GM19372 (cell line): ENCODE data around the gene SHISA5.
"Not testable (repeated sequence)": the region's sequence is repeated elsewhere in the genome, so short reads cannot be mapped to it uniquely, and the experiment has no call there.

Experiments used
- ATAC-seq: cut with Tn5 transposase; IDR thresholded peaks from one replicate; pipeline ENCODE4 v1.9.1; 2021; ENCODE audit warnings: mild to moderate bottlenecking, low read depth, moderate library complexity; ENCODE audit not compliant: unreplicated experiment

Gene SHISA5

GRCh38 chr3:48478626-48479555, 25.1 kb downstream of the SHISA5 start:
- no peak for ATAC-seq

DNA sequence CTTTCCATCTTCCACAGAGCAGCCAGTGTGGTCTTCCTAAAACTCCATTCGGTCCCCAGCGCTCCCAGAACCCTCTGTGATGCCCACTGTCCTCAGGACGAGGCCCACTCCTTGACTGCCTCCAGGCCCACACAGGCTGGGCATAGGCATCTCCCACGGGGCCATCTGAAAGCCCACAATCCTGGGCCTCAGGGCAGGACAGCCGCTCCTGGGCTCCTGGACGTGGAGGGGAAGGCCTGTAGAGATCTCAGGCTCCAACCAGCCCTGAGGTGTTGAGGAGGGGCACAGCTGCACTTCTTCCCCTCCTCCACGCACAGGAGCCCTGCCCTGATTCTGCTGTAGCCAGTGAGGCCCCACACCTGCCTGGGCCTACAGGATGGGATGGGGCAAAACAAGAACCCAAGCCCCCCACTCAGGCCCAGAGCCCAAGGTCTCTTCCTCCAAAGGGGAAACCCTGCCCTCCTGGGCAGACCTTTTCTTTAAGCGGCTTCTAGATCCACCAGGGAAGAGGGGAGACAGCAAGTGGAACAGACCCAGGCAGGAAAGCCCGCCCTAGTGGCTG, 25.9 kb downstream of the SHISA5 start:
- no peak for ATAC-seq

- no peak for ATAC-seq
Measured at GRCh38 chr3:48476426-48477053, 27.4 kb downstream of the SHISA5 start.

DNA sequence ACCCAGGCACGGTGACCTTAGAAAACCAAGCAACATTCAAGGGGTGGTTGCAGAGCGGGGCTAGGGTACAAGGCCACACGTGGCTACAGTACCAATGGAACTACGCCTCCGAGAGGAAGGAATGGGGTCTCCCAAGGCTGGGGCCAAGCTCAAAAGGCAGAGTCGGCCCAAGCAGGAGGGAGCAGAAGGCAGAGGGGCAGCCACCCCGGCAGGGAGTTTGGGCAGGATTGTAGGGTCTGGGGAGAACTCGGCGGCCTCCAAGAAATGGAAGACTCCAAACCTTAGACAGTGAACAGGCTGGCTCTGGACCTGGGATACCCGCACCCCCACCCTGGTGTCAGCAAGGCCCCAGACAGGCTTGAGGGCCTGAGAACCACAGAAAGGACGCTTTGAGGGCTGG, 28.8 kb downstream of the SHISA5 start:
- ATAC-seq: no peak

- no peak for ATAC-seq
Measured at GRCh38 chr3:48474619-48475018, 29.4 kb downstream of the SHISA5 start.

DNA sequence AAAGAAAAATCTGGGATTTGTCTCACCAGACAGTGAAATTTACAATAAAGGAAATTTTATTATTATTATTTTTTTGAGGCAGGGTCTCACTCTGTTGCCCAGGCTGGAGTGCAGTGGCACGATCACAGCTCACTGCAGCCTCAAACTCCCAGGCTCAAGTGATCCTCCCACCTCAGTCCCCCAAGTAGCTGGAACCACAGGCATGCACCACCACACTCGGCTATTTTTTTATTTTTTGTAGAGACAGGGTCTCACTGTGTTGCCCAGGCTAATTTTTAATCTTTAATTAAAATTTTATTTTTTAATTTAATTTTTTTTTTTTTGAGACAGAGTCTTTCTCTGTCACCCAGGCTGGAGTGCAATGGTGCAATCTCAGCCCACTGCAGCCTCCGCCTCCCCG, 29.9 kb downstream of the SHISA5 start:
- ATAC-seq: not testable (repeated sequence)

- no peak for ATAC-seq
Measured at GRCh38 chr3:48473617-48473952, 30.4 kb downstream of the SHISA5 start.

GRCh38 chr3:48472923-48473616, 30.9 kb downstream of the SHISA5 start:
- ATAC-seq: peak; percentile 82

DNA sequence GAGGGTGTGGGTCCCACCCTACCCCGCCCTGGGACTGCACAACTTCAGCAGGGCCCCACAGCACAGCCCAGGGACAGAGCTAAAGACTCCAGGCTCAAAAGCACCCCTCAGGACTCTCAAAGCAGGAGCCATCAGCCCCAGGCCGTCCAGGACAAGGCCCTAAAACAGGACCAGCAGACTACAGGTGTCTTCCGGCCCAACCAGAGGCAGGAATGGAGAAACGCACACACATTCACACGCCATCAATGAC, 31.4 kb downstream of the SHISA5 start:
- peak; percentile 23 for ATAC-seq

DNA sequence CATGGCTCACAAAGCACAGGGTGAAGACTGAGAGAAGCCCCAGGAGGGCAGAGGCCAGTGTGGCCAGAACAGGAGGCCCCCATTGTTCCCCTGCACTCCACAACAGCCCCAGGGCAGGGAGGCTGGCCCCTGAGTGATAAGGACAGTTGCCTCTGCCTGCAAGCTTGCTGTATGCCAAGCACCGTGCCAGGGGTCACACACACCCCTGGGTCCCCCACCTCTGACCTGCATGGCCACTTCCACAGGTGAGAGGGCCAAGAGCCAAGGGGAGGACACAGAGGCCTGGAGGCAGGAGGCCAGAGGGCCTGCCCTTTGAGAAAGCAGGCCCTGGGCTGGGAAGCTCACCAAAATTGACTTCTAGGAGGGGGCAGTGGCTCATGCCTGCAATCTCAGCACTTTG, 33.7 kb downstream of the SHISA5 start:
- ATAC-seq: no peak

DNA sequence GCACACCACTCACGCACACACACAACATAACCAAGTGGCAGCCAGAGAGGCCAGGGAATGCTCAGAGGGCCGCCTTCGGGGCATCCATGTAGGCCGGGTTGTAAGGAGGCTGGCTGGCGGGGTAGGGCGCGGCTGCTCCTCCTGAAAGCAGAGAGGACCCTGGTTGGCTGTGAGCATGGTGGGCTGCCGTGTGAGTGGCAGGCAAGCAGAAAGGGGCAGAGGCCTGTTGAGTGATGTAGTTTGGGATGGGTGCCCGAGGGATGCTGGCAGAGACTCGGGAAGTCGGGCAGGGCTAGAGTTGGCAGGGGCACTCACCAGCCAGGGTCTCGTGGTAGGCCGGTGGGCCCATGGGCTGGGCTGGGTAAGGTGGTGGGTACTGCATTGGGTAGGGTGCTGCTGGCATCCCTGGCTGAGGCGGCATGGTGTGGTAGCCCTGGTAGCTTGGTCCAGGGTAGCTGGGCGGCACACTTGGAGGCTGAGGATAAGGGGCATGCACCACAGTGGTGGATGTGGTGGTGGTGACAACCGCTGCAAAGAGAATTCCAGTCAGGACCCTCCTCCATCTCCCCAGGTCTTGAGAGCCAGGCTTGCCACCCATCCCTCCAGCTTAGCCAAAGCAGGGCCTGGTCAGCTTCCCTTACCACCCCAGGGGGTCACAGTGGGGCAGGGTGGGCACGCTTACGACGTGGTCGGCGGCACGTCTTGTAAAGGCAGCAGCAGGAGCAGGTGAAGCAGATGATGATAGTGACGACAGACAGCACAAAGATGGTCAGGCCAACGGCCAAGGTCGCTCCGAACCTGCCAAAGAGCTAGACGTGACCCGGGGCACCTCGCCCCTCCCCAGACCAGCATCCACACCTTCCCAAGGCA, 34.7 kb downstream of the SHISA5 start:
- no peak for ATAC-seq

GRCh38 chr3:48468329-48468731, 35.6 kb downstream of the SHISA5 start:
- no peak for ATAC-seq

GRCh38 chr3:48467473-48468267, 36.3 kb downstream of the SHISA5 start:
- ATAC-seq: no peak

DNA sequence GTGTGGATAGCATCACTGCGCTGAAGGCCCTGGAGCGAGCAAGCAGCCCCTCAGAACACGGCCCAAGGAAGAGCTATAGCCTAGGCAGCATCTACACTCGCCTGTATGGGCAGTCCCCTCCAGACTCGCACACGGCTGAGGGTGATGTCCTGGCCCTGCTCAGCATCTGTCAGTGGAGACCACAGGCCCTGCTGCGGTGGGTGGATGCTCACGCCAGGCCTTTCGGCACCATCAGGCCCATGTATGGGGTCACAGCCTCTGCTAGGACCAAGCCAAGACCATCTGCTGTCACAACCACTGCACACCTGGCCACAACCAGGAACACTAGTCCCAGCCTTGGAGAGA, 36.9 kb downstream of the SHISA5 start:
- ATAC-seq: no peak

- peak; percentile 16 for ATAC-seq
Measured at GRCh38 chr3:48466386-48467109, 37.4 kb downstream of the SHISA5 start.

DNA sequence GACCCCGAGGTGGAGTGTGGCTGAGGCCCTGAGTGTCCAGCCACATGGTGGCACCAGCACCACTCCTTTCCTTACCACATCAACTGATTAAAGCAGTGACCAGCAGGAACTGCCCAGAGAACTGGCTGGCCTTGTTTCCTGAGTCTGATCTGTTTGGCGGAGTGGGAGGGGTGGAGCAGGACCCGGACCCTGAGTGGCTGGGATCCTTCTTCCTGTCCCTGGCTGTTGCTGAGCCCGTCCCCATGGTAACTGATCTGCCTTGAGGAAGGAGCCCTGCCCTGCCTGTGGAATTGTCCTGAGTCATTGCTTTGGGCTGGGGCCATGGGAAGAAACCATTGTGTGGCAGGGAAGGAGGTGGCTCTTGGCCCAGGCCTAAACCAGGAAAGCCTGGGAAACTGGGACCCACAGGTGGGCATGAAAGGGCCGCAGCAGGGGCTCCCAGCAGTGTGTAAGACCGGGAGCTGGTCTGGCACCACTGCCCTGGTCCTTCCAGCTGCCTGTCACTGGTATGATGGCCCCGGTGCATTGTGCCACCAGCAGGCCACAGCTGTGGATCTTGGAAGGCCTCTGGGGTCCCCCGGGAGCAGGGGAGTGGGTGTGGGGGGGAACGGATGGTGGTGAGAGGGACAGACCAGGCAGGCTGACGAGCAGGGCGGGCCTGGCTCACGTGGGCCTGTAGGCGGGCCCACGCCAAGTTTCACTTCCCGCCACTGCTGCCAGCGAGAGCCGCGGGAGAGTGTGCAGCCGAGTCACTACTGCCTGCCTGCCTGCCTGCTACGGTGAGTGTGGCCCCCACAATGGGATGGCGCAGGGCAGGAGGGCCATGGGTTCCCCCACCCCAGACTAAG, 38.2 kb downstream of the SHISA5 start:
- peak; percentile 74 for ATAC-seq

- ATAC-seq: no peak
Measured at GRCh38 chr3:48465237-48465530, 38.8 kb downstream of the SHISA5 start.

DNA sequence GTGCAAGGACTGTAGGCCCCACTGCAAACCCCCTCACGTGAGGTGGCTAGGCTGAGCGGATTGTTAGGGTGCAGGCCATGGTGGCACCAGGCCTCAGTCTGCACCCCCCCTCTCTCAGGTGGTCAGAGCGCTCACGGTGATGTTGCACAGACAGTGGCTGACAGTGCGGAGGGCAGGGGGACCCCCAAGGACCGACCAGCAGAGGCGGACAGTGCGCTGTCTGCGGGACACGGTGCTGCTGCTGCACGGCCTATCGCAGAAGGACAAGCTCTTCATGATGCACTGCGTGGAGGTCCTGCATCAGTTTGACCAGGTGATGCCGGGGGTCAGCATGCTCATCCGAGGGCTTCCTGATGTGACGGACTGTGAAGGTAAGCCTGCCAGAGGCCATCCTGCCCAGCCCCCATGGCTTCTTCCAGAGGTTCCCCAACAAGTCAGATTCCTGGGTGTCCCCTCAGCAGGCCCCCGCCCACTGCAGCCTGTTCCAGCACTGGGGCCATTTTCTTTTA, 39.2 kb downstream of the SHISA5 start:
- ATAC-seq: no peak
